NCI-H748 (cell line): Measurements from ENCODE around the gene LRRC7.

Experiments used
- DNase-seq: peaks from one replicate; lab custom pipeline; 2025; ENCODE audit not compliant: unreplicated experiment; lab: John Stamatoyannopoulos, UW

LRRC7 gene

GRCh38 chr1:69765951-69766350 lies 198.2 kb downstream of the LRRC7 start:
- no peak for DNase-seq

GRCh38 chr1:69766431-69767180 lies 198.9 kb downstream of the LRRC7 start:
- DNase-seq, result no peak

GRCh38 chr1:69776555-69776954 lies 208.8 kb downstream of the LRRC7 start:
- no peak for DNase-seq

GRCh38 chr1:69777423-69777822 lies 209.7 kb downstream of the LRRC7 start:
- no peak for DNase-seq

DNA sequence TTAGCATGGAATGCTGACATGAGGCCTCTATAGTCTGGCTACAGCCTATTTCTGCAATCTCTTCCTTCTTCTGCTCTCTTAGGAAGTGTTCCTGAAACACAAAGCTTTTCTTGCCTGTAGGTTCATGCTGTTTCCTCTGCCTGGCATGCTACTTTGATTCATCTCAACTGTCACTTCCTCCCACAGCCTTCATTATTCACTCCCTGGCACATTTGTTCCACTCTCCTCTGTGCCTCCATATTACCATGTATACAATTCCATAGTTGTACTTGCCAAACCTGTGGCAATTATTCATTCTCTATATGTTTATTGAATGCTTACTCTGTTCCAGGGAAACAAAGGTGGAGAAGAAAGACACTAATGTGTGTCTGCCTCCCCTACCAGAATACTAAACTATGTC lies 210.2 kb downstream of the LRRC7 start:
- DNase-seq, result peak; percentile 23

- DNase-seq, result no peak
These were observed 219.4 kb downstream of the LRRC7 start for GRCh38 chr1:69787151-69787550.

DNA sequence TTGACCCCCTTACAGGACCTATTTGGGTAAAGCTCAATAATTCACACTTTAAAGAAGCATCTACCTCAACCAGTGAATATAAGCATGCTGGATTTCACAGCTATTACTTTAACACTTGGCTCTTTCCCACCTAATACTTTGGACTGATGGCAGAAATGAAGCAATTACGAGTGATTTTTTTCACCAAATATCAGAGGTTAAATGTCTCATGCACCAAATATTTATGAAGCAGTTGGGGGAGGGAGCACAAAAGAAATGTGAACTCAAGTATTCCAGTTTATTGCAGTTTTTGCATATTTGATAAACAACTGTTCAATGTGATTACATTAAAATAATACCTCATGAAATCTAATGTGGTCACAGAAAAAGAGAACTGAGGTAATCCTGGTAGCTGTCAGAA lies 223.6 kb downstream of the LRRC7 start:
- no peak for DNase-seq

DNA sequence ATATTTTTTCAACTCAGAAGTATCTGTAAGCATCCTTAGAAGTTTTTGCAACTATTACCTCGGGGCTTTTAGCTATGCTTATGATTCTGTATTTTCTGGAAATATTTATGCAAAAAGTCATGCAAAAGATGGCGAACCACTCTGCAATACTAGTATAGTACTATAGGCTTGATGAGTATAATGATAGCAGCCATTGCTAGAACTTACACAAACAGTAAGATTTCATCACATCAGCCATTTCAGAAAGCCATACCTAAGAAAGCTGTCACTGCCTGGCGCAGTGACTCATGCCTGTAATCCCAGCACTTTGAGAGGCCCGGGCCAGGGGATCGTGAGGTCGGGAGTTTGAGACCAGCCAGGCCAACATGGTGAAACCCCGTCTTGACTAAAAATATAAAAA lies 227.1 kb downstream of the LRRC7 start:
- DNase-seq, result no peak

DNA sequence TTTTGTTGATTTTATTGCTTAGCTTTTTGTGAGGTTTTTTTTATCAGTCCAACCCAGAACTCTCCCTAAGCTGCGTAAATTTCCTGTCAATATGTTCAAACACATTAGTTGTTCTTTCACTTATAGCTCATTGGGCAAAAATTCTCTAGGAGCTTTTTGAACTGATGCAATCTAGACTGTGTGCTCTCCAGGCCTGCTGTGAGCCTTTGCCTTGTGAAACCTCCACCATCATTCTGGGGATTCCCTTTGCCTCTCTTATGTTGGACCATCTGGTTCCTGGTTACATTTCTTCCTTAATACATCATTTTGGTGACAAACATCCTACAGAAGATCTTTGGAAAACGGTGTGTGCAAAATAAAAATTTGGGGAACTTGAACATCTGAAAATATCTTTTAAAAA lies 247.2 kb downstream of the LRRC7 start:
- no peak for DNase-seq

DNA sequence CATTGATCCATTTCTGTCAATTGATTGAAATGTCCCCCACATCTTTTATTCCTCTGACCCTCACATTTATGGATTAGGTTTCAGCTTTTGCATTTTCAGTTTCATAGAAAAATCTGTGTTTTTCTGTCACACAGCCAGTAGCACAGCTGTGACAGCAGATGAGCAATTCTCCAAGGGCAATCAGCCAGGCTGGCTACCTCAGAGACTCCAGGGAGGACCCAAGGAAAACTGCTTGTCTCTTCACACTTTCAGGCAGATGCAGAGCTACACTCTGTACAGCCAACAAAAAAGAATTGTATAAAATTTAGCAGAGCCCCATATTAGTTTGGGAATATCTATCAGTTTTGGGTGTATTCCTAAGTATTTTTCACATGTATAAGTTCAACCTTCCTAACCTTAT lies 257.2 kb downstream of the LRRC7 start:
- no peak for DNase-seq

DNA sequence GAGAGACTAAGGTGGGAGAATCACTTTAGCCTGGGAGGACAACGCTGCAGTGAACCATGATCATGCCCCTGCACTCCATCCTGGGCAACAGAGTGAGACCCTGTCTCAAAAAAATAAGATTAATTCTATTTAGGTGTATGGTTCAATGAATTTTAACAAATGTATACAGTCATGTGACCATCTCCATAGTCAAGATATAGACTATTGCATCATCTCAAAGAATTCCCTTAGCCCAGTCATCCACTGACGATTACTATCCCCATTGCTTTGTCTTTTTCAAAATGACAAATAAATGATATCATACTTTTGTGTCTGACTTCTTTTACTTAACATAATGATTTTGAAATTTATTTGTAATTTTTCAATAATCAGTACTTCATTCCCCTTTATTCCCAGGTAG lies 260.0 kb downstream of the LRRC7 start:
- no peak for DNase-seq

DNA sequence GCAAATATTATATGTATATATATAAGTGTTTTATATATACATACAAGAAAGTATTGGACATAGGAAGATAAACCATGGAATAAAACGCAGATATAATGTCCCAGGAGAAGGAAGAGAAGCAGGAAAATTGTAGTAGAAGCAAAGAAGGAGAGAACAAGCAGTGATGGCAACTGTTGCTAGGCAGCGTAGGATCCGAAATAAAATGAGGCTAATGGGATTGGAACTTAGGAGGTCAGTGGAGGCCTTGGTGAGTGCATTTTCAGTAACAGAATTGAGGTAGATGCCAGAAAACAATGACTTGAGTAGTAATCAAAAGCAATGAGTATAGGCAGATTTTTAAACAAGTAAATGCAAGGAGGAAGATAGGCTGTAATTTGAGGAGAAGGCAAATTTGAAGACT lies 265.8 kb downstream of the LRRC7 start:
- no peak for DNase-seq

DNA sequence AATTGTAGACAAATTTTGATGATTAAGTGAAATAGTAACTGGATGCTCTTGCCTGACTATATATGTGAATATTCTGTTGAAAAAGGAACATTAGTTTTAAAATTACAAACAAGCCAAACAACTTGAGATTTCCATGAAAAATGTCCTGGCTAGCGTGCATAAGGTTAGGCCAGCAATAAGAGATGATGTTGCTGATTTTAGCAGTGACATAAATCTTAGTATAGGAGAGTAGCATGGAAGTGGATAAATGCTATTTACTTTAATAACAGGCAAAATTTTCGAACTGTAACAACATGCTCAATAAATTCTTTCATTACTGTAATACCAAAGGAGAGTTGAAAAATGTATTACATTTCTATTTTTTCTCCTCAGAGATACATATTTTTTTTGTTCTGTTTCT lies 266.6 kb downstream of the LRRC7 start:
- DNase-seq, result no peak

DNA sequence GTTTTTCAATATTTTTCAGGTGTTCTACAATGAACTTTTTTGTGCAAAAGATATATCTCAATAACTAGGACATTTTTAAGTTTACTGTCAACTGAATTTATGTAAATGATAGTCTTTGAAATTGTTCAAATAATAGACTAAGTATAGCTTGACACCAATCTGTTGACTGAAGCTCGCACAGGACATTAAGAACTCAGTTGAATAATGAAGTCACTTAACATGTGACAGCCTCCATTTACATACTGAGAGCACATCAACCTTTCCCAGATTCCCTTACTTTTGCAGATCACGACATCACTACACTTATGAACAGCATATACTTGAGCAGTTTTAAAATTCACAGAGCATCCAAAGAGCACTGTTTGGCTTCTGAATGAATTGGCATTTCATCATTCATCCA lies 268.2 kb downstream of the LRRC7 start:
- no peak for DNase-seq

GRCh38 chr1:69836971-69837636 lies 269.4 kb downstream of the LRRC7 start:
- no peak for DNase-seq

DNA sequence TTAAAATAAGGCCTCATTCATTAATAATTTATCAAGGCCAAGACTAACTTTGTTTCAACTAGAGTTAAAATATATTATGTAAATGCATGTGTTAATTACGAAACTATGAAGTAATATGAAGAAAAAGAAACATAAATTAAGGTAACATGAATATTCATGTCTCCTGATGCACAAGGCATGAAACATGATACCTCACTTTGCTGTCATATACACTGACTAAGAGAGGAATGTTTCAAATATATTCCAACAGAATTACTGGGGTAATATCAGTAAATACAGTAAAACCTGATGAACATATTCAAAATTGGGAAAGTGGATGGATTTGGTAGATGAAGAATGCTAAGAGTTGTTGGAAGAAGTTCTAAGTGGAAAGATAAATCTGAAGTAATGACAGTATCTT lies 274.6 kb downstream of the LRRC7 start:
- DNase-seq, result no peak

DNA sequence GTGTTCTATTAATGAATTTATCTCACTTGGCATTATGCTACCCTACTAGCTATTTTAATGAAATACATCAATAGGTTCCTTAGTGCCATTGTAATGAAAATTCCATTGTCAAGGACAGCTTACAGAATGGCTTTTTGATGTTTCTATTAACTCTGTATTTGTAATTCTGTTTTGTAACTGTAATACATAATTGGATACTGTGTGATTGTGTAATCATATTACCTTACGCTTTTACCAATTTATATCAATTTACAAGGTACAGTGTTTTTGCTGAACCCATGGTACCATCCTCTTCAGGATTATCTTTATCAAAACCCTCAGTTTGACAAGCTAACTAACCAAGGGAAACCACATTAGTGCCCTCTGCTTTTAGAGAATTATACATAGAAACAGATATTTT lies 277.9 kb downstream of the LRRC7 start:
- DNase-seq, result no peak

DNA sequence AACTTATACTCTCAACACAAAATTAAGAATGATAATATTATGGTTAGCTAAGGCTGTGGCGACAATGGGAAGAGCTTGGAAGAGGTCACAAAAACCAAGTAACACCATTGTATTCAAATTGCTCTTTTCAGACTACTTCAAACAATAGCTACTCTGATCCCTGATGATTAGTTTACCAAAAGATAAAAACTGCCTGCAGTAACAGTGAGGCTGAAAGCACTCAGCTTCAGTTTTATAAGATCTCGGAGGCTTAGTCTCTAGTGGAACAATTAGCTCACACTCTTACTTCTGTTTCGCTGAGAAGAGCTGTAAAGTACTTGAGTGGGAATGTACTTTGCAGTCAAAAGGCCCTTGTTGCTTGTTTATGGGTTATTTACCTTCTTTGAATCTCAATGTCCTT lies 278.5 kb downstream of the LRRC7 start:
- DNase-seq, result no peak

DNA sequence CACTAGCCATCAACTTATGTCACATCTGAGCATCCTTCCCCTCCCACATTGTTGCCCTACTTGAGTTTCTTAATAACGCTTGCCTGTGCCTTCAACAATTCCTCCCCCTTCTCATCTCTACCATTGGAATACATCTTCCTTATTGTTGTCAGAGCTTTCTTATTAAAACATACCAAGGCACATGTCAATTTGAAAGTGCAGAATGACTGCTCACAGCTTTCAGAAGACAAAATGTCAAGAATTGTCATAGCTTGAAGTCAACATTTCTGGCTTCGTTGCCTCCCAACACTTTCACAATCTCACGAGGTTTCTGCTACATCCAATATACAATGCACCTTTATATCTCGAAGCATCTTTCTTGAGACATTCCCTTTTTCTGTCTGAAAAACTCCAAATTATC lies 279.9 kb downstream of the LRRC7 start:
- no peak for DNase-seq

GRCh38 chr1:69852151-69852550 lies 284.4 kb downstream of the LRRC7 start:
- no peak for DNase-seq

- no peak for DNase-seq
These were observed 285.0 kb downstream of the LRRC7 start for GRCh38 chr1:69852706-69853105.

GRCh38 chr1:69858534-69858933 lies 290.8 kb downstream of the LRRC7 start:
- DNase-seq, result no peak

DNA sequence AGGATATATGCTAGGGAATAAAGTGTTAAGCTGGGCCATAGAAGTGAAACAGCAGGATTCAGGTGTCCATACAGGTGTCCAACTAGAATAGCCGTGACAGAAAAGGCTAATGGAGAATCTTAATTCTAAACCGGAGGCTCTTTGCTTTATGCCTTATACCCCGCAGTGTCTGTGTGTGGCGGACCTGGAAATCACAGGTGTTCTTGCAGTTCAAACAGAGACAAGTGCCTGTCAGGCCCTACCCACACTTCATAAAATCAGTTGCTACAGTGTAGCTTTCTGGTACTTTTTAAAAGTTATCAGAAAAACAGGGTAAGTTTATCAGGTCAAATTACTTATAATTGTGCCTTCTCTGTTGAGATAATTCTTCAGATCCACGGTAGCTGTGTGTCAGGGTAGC lies 293.9 kb downstream of the LRRC7 start:
- peak; percentile 55 for DNase-seq
